DND-41 (cell line): ENCODE data around the gene ARRB1.

Experiments used
- ATAC-seq: fragments of 200-7000 bp; cut with Tn5 transposase; 3 replicates; pipeline ENCODE4 v1.9.1; 2021; ENCODE audit warnings: low read depth; ENCODE audit not compliant: insufficient read depth
- DNase-seq: peaks from one replicate; pipeline ENCODE4 v3.0.0-alpha.2; 2020
- H2AFZ ChIP-seq: 2 replicates; pipeline ENCODE4 v1.6.0; 2012; ENCODE audit warnings: low read depth, low read length
- H3K27ac ChIP-seq: 2 replicates; pipeline ENCODE4 v1.5.1; 2012; ENCODE audit warnings: low read length, inconsistent platforms
- H3K27me3 ChIP-seq: fragments of 200-600 bp; sonication (generic); 2 replicates; pipeline ENCODE4 v1.6.0; 2012; ENCODE audit warnings: low read length, mild to moderate bottlenecking, inconsistent platforms; ENCODE audit not compliant: insufficient read depth, poor library complexity
- H3K36me3 ChIP-seq: 2 replicates; pipeline ENCODE4 v1.5.1; 2012; ENCODE audit warnings: low read length, inconsistent platforms; ENCODE audit not compliant: insufficient read depth
- H3K4me1 ChIP-seq: 2 replicates; pipeline ENCODE4 v1.5.1; 2012; ENCODE audit warnings: mild to moderate bottlenecking, low read length; ENCODE audit not compliant: insufficient read depth
- H3K4me2 ChIP-seq: 2 replicates; pipeline ENCODE4 v1.6.0; 2012; ENCODE audit warnings: mild to moderate bottlenecking, moderate library complexity, low read length, inconsistent platforms; ENCODE audit not compliant: insufficient read depth
- H3K4me3 ChIP-seq, 2 experiments: fragments of 200-600 bp in 1 of 2; shearing (Covaris generic) in 1 of 2; 2 replicates each; pipeline ENCODE4 v1.5.1; 2012 to 2016; ENCODE audit warnings: inconsistent platforms in 2 of 2, low read length in 2 of 2, mild to moderate bottlenecking in 2 of 2, low read depth in 1 of 2, moderate library complexity in 1 of 2
- H3K79me2 ChIP-seq: 2 replicates; pipeline ENCODE4 v1.6.0; 2012; ENCODE audit warnings: low read length, inconsistent platforms; ENCODE audit not compliant: insufficient read depth
- H3K9ac ChIP-seq: 2 replicates; pipeline ENCODE4 v1.6.0; 2012; ENCODE audit warnings: low read depth, mild to moderate bottlenecking, inconsistent platforms, low read length, moderate library complexity
- H3K9me3 ChIP-seq: 2 replicates; pipeline ENCODE4 v1.5.1; 2012; ENCODE audit warnings: low read length, moderate library complexity, mild to moderate bottlenecking, inconsistent platforms; ENCODE audit not compliant: insufficient read depth, severe bottlenecking
- H4K20me1 ChIP-seq: 2 replicates; pipeline ENCODE4 v1.6.0; 2012; ENCODE audit warnings: low read length; ENCODE audit not compliant: insufficient read depth
- CTCF ChIP-seq: IDR thresholded peaks from 2 replicates; pipeline ENCODE4 v1.5.1; 2012; ENCODE audit warnings: borderline replicate concordance, low read length, moderate library complexity, mild to moderate bottlenecking; ENCODE audit not compliant: poor library complexity, severe bottlenecking; ENCODE audit errors: extremely low read depth
- EZH2 ChIP-seq: IDR thresholded peaks from 3 replicates; pipeline ENCODE4 v1.6.1; 2012; ENCODE audit warnings: borderline replicate concordance, low read depth, mild to moderate bottlenecking, moderate library complexity, low read length, inconsistent platforms; ENCODE audit not compliant: severe bottlenecking

The ARRB1 gene

GRCh38 chr11:75375626-75376025 is 24.2 kb upstream of the ARRB1 start:
- H3K4me2 ChIP-seq, result no peak overlapping the region
- H3K36me3 ChIP-seq, result no peaks in the 10 kb centered on the region
- DNase-seq (no peak), ATAC-seq (no peak)
- H2AFZ ChIP-seq, result no peak overlapping the region
- no peak overlapping the region for H3K9ac ChIP-seq
- H3K27me3 ChIP-seq, result no peaks in the 10 kb centered on the region
- no peaks in the 10 kb centered on the region for H3K79me2 ChIP-seq
- H3K27ac ChIP-seq, result no peak overlapping the region
- 0 out of 2 replicates have a peak, but pooled peaks cover 5% of the 10 kb centered on the region for H3K4me1 ChIP-seq
- no peaks in the 10 kb centered on the region for H4K20me1 ChIP-seq
- H3K4me3 ChIP-seq, result no peak overlapping the region
- TF ChIP-seq CTCF (no peak), EZH2 (no peak)
- no peaks in the 10 kb centered on the region for H3K9me3 ChIP-seq

- Histone ChIP-seq H4K20me1 (no peaks in the 10 kb centered on the region), H3K27me3 (no peaks in the 10 kb centered on the region), H3K9ac (no peak overlapping the region), H3K9me3 (peaks cover 3% of the 10 kb centered on the region), H3K4me1 (peaks cover 10% of the 10 kb centered on the region), H3K79me2 (no peaks in the 10 kb centered on the region), H3K27ac (no peak overlapping the region), H3K4me3 (no peak overlapping the region), H3K36me3 (no peaks in the 10 kb centered on the region), H2AFZ (no peak overlapping the region), H3K4me2 (no peak overlapping the region)
- TF ChIP-seq EZH2 (no peak), CTCF (no peak)
- no peak for DNase-seq
- ATAC-seq, result no peak
Observed at GRCh38 chr11:75374646-75375045, 23.2 kb upstream of the ARRB1 start.

GRCh38 chr11:75373201-75373600 is 21.7 kb upstream of the ARRB1 start:
- ATAC-seq (no peak), DNase-seq (no peak)
- no peak overlapping the region for H3K4me2 ChIP-seq
- no peak overlapping the region for H3K9ac ChIP-seq
- H3K79me2 ChIP-seq, result no peaks in the 10 kb centered on the region
- H3K27me3 ChIP-seq, result no peaks in the 10 kb centered on the region
- H3K36me3 ChIP-seq, result no peaks in the 10 kb centered on the region
- H3K4me3 ChIP-seq, result no peak overlapping the region
- no peak overlapping the region for H2AFZ ChIP-seq
- TF ChIP-seq CTCF (no peak), EZH2 (no peak)
- peaks cover 8% of the 10 kb centered on the region for H3K9me3 ChIP-seq
- no peak overlapping the region for H3K27ac ChIP-seq
- H4K20me1 ChIP-seq, result no peaks in the 10 kb centered on the region
- peaks cover 23% of the 10 kb centered on the region for H3K4me1 ChIP-seq
